ENCODE data around the gene TMEM239.
"Not testable (repeated sequence)": the region's sequence is repeated elsewhere in the genome, so short reads cannot be mapped to it uniquely, and the experiment has no call there.

TMEM239 gene

DNA sequence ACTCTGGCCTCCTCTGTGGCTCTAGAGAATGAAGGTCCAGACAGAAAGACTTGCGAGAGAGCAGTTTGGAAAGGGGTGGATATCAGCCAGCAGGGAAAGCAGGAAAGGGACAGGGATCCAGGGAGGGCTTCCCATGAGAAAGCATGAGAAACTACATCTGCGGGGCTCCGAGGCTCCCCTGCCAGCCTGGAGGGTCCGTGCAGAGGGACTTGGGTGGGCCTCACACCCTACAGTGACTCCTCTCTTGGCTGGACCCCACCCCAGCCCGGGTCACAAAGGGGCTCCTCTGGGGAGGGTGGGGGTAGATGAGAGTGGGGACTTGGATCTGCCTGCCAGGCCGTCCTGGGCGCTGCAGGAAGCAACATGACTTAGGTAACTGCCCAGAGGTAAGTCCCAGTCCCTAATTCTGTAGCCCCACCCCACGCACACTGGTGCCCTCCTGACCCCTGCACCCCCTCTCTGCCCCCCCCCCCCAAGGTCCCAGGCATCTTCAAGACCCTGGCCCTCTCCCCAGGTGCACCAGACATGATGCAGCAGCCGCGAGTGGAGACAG, at the start of gene TMEM239:
Gene TMEM239, plus strand, starts transcription at position 335 of the 553 bp plus-strand sequence. Its CDS starts 191 bp downstream, at position 526.
- no peak for DNase-seq

DNA sequence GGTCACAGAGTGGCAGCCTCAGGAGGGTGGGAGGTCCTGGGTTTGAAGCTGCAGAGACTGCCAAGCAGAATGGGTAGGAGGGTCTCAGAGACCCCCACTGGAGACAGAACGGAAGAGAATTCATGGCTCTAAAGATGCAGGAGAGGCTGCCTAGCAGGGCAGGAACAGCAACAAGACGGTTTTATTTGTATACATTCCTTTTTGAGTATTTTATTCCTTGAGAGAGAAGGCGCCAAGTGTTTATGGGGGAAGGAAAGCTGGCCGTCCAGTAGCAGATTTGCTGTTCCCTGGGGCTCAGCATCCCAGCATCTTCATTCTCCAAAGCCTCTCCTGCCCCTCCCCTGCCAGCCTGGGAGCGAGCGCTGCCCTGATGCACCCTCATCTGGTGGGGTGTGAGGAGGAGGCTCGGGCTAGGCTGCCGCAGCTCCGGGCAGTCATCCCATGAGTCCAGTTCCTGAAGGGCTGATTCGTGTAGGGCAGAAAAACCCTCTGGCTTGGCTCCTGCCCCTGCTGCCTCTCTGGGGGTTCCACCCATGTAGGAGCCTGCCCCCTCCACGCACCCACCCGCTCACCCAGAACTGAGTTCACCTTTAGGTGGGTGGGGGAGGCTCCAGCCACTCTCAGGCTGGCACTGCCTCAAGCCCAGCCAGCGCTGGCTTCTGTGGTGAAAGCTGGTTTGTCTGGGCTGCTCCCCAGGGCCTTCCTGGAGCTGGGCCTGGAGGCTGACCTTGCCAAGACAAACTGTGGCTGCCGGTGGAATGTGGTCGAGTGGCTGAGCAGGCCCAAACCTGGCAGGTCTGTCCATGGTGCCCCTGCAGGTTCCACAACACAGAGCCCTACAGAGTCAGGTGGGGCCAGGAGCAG, 48.2 kb upstream of the TMEM239 start:
- DNase-seq, result no peak

GRCh38 chr20:2768632-2769015, 47.5 kb upstream of the TMEM239 start:
- DNase-seq, result no peak

- not testable (repeated sequence) for DNase-seq
Measured at GRCh38 chr20:2770091-2770490, 46.1 kb upstream of the TMEM239 start.

- DNase-seq, result no peak
Measured at GRCh38 chr20:2771631-2772080, 44.5 kb upstream of the TMEM239 start.

- DNase-seq, result no peak
Measured at GRCh38 chr20:2773812-2774211, 42.4 kb upstream of the TMEM239 start.

DNA sequence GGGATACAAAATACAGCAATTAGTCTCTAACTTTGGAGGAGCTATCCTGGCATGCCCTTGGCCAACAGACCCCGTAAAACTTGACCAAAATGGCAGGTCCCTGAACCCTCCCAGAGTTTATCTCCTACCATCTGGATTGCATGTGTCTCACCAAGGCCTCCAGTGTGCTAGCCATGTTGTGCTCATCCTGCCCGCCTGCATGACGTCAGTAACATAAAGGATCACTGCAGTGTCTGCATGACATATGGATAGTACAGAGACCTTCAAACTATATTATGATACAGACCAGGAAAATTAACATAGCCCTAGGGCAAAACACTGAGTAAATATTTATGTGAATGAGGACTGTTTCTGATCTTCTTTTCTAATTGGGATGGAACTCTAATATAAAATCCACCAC, 41.0 kb upstream of the TMEM239 start:
- DNase-seq, result no peak

DNA sequence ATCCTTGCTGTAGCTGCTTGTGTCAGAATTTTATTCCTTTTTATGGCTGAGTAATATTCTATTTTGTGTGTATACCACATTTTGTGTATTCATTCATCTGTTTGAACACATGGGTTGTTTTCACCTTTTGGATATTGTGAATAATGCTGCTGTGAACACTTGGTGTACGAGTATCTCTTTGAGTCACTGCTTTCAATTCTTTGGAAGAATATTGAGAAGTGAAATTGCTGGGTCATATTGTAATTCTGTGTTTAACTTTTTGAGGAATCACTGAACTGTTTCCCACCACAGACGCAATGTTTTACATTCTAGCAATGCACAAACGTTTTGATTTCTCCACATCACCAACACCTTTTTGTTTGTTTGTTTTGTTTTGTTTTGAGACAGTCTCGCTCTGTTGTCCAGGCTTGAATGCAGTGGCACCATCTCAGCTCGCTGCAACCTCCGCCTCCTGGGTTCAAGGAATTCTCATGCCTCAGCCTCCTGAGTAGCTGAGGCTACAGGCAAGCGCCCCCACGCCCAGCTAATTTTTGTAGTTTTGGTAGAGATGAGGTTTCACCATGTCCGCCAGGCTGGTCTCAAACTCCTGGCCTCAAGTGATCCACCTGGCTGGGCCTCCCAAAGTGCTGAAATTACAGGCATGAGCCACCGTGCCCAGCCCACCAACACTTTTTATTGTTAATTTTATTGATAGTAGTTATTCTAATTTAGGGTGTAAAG, 37.4 kb upstream of the TMEM239 start:
- no peak for DNase-seq

- no peak for DNase-seq
Measured at GRCh38 chr20:2780948-2781347, 35.2 kb upstream of the TMEM239 start.

DNA sequence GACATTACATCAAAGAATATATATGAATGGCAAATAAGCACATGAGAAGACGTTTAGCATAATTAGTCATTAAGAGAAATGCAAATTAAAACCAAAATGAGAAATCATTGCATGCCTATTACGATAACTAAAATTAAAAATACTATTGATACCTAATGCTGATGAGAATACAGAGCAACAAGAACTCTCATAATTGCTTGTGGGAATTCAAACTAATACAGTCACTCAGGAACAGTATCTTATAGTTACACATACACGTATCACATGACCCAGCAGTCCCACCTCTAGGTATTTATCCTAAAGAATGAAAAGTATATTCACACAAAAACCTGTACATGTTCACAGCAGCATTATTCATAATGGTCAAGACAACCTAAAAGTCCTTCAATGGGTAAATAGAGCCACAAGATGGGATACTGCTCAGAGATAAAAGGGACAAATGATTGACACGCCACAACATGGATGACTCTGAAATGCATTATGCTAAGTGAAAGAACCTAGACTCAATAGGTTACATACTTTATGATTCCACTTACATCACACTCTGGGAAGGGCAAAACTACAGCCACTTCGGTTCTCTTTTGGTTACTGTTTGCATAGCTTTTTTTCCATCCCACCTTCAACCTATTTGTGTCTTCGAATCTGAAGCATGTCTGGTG, 32.1 kb upstream of the TMEM239 start:
- DNase-seq, result no peak

DNA sequence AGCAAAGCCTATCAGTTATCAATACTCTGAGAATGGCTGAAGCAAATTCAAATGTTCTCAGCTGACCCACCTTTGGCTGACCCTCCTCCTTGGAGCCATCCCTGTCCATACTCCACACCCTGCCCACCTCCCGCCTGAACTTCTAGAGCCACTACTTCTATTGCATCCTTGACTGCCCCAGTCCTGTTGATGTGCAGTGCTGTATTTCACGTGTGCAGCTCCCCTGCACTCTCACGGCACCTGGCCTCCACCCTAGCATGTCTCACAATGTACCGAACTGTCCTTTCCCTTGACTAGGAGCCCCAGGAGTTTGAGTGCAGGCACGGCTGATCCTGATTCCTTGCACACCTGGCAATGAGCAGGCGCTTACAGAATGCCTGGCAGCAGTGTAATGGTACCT, 22.7 kb upstream of the TMEM239 start:
- DNase-seq, result no peak

DNA sequence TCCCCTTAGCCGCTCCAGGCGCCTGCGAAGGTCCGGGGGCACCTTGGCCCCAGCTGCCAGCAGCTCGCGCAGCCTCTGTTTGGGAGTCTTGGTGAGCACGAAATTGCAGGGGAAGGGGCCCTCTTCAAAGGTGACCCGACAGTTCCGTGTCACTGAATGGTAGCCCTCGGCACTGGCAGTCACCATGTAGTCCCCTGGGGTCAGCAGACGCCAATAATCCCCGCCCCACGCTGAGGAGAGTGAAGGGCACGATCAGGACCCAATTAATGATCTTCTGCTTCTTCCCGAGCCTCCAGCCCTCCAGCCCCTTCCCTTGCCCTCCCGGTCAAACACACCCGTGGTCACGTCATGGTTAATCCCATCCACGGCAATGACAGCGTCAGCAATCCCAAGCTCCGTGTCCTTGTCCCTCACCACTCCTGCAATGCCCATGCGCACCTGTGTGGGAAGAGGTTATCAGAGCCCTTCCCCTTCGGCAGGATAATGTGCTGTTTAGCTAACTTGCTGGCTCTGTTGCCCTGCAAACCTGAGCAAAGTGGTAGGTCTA, 21.9 kb upstream of the TMEM239 start:
- DNase-seq, result no peak

DNA sequence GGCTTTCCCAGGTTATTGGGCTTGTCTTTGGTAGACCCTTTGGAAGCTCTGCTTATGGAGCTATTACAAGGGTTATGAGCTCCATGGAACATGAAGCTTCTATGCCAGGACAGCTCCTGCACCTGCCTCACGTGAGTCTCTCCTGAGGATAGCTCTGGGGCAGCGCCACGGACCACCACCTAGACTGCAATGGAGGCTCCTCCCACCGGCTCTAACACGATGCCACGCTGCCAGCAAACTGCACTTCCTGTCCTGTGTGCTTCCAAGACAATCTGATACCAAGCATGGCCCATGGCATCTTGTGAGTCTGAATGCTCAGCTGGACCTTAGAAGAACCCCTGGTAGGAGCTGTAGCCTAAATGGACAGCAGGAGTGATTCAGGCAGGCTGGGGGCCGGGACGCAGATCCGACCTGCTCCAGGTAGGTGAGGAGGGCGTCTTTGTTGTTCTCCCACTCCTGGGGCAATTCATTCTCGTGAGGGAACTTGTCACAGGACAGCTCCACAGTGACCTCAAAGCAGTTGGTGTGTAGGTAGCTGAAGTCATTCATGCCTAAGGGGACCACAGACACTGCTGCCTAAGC, 21.2 kb upstream of the TMEM239 start:
- DNase-seq, result no peak

GRCh38 chr20:2795451-2795850, 20.7 kb upstream of the TMEM239 start:
- no peak for DNase-seq

DNA sequence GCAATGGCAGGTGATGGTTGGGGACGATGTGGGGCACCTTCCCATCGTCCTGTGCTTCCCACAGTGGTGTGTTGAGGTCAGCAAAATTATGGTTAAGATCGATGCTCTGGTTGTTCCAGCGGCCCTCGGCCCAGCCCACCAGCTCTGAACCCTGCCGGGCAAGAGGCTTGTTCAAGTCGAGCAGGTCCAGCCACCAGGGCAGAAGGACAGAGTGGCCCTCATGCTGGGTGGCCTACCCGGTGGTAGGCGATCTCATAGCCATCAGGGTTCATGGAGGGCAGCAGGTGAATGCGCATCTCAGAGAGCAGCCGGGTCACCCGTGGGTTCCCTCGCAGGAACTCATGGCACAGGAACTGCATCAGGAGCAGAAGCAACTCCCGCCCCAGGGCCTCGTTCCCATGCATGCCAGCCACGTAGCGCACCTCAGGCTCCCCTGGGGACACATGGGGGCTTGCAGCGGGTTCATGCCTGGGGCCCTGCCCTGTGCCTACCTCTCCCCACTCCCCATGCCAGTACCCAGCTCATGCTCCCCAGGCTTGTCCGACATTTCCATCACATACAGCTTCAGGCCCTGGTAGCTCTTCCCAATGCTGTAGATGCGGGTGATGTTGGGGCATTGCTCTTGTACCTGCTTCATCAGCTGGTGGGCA, 20.0 kb upstream of the TMEM239 start:
- DNase-seq, result no peak

DNA sequence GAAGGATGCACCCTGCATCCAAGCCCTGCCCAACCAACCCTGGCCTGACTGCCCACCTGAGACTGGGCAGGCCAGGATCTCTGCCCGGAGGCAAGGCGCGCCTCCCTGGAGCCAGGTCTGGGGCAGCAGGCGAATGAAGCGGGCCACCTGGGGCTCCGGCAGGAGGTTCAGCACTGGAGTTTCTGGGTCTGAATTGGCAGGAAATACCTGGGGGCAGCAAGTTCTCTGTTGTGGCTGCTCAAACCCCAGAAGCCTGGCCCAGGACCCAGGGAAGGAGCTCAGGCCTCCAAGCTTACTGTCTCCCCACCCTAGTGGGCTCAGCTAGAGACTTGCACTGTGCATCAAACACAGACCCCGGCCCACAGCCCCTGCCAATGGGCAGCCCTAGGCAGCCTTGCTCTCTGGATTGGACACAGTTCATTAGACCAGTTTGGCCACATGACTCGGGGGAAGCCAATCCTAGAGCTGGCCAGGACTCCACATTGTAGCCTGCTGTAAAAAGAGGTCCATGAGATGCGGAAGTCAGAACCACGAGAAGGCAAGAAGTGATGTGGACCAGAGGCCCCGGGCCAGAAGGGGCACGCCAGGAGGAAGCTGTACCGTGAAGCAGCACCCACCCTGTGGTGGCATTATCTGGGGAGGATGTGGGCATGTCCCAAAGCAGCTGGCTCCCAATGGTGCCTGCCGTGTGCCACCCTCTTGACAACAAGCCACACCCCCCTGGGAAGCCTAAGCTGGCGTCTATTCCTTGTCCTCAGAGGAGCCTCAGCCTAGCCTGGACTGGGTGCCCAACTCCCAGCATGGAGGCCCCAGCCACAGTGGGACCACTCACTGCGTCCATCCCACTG, 18.8 kb upstream of the TMEM239 start:
- no peak for DNase-seq

- no peak for DNase-seq
Measured at GRCh38 chr20:2798095-2798805, 17.9 kb upstream of the TMEM239 start.

DNA sequence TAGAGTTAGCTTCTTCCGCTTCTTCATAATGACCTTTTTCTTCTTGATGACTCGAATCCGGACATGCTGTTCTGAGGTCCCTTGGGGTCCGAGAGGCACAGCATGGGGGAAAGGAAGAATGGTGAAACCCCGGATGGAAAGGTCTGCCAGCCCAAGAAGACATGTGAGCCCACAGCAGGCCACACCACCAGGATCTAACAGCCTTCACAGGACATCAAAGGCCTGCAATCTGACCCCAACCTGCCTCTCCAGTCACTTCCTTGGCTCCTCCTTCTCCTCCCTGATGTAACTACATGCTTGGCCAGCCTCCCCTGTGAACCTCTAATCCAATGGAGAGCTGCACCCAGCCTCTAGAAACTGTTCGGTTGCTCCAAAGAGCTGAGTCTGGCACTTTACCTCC, 17.4 kb upstream of the TMEM239 start:
- DNase-seq, result no peak

DNA sequence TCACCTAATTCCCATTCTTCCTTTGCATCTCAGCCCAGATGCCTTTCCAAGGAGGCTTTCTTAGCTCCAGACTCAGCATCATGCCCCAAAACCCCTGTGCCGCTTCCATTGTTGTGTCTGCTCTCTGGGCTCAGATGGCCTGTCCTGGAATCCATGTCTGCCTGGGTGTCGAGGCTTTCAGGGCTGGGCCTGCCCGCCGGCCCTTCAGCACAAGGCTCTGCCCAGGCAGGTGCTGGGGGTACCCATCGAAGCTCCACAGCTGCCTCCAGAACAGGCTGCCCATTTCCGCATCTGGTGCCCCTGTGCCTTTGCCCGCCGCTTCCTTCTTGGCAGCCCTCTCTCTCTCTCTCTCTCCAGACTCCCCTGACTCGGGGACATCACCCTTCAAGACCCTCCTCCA, 16.9 kb upstream of the TMEM239 start:
- no peak for DNase-seq
